T-cell (primary cell): ENCODE data around the gene PANX2. TPM values are rescaled to one million over a fixed set of nuclear protein-coding genes. Genes with fewer than 3 reads are reported as not detected.

Experiments used
- ATAC-seq, 4 experiments: fragments of 200-7000 bp in 3 of 4; fragments of 150-1000 bp in 1 of 4; cut with Tn5 transposase; replicated peaks in 1 of 4; 1 replicate in 3 of 4; 2 replicates in 1 of 4; pipeline ENCODE4 v1.10.0; 2021; ENCODE audit warnings: moderate library complexity in 3 of 4, mild to moderate bottlenecking in 2 of 4, moderate number of reproducible peaks in 1 of 4
- CTCF ChIA-PET, 2 donors: fragments of 300-600 bp; sonication (Branson Sonifier 250); formaldehyde crosslinking; loops; one replicate each; lab custom pipeline; 2022; ENCODE audit warnings: antibody characterized with exemption in 2 of 2; lab: Charles Lee
- POLR2A ChIA-PET, 2 donors: fragments of 300-600 bp; sonication (Branson Sonifier 250); formaldehyde crosslinking; loops; one replicate each; lab custom pipeline; 2022; ENCODE audit warnings: antibody characterized with exemption in 2 of 2; lab: Charles Lee
- DNase-seq, 35 experiments: peaks; one replicate each; pipeline versions ENCODE4 v3.0.0 to v3.0.0-alpha.2; 2013 to 2023
- H3K27ac ChIP-seq: one replicate; pipeline ENCODE4 v1.5.1; 2013; ENCODE audit warnings: low read length
- H3K27me3 ChIP-seq, 2 experiments: replicated peaks in 1 of 2; 1 replicate in 1 of 2; 2 replicates in 1 of 2; pipeline versions ENCODE4 v1.6.1 to v1.7.0; 2013; ENCODE audit warnings: low read length in 1 of 2, mixed read lengths in 1 of 2; ENCODE audit not compliant: control insufficient read depth in 2 of 2, insufficient read depth in 2 of 2; ENCODE audit errors: extremely low read depth in 1 of 2
- H3K36me3 ChIP-seq, 2 donors: 1 replicate in 1 of 2; 2 replicates in 1 of 2; pipeline versions ENCODE4 v1.6.1 to v1.7.0; 2013; ENCODE audit warnings: low read length in 1 of 2; ENCODE audit not compliant: control insufficient read depth in 2 of 2, insufficient read depth in 1 of 2; ENCODE audit errors: extremely low read depth in 1 of 2
- H3K4me1 ChIP-seq, 2 experiments: 1 replicate in 1 of 2; 2 replicates in 1 of 2; pipeline versions ENCODE4 v1.6.1 to v1.7.0; 2013; ENCODE audit warnings: low read length in 2 of 2, mixed read lengths in 1 of 2; ENCODE audit not compliant: insufficient read depth in 2 of 2, control insufficient read depth in 1 of 2; ENCODE audit errors: extremely low read depth in 1 of 2
- H3K4me3 ChIP-seq, 2 donors: 1 replicate in 1 of 2; 2 replicates in 1 of 2; pipeline versions ENCODE4 v1.5.1 to v1.7.0; 2013; ENCODE audit warnings: mild to moderate bottlenecking in 2 of 2, low read length in 1 of 2, moderate library complexity in 1 of 2; ENCODE audit not compliant: control insufficient read depth in 1 of 2; ENCODE audit errors: extremely low read depth in 1 of 2
- H3K9me3 ChIP-seq: 2 replicates; pipeline ENCODE4 v1.7.0; 2013
- H3K27ac Mint-ChIP-seq, 2 donors: one replicate each; pipeline ENCODE4 v1.8.0; 2020 to 2021; ENCODE audit warnings: mild to moderate bottlenecking in 2 of 2, mixed read lengths in 2 of 2
- H3K27me3 Mint-ChIP-seq, 2 donors: one replicate each; pipeline ENCODE4 v1.8.0; 2021 to 2022; ENCODE audit warnings: mixed read lengths in 2 of 2
- H3K36me3 Mint-ChIP-seq: one replicate; pipeline ENCODE4 v1.8.0; 2021; ENCODE audit warnings: mixed read lengths
- H3K4me1 Mint-ChIP-seq, 3 donors: one replicate each; pipeline ENCODE4 v1.8.0; 2020 to 2022; ENCODE audit warnings: mixed read lengths in 3 of 3, mild to moderate bottlenecking in 1 of 3
- H3K4me3 Mint-ChIP-seq, 3 donors: one replicate each; pipeline ENCODE4 v1.8.0; 2020 to 2022; ENCODE audit warnings: mild to moderate bottlenecking in 3 of 3, mixed read lengths in 3 of 3, moderate library complexity in 3 of 3
- H3K9me3 Mint-ChIP-seq, 3 donors: one replicate each; pipeline ENCODE4 v1.8.0; 2020 to 2022; ENCODE audit warnings: mixed read lengths in 3 of 3
- WGBS: methylation state at CpG from one replicate; pipeline ENCODE4 v1.1.5; 2013; ENCODE audit warnings: missing lambda C conversion rate; ENCODE audit not compliant: insufficient coverage; 5-methylcytosine and 5-hydroxymethylcytosine counted together
- total RNA-seq, 35 experiments: library from RNA in 6 of 35; stranded (reverse) in 6 of 35; fragments of 120-200 nt in 1 of 35; gene quantifications; one replicate each; pipeline versions ENCODE4 v1.2.1 to v1.2.4 and lab custom pipeline; 2013 to 2026

The PANX2 gene
- total RNA-seq, 5 donors from 2014 or later (not counting 1 experiment from before 2014, with no cell fraction given), result 0.16 to 0.32 (median 0.26) TPM; not detected in 2

GRCh38 chr22:50218153-50218995 lies 47.8 kb downstream of the PANX2 start:
- ChIA-PET CTCF (interaction anchor here in 1 of 2 donors (0.6 kb wide), 1 partner anchor 13 kb away, joined by 6 read pairs; no protein-coding TSS in a partner anchor), POLR2A (no interaction called here)
- Histone ChIP-seq H3K27ac (no peak overlapping the region), H3K27me3 (no peaks in the 10 kb centered on the region), H3K36me3 (peaks cover 32 to 71% of the 10 kb centered on the region in 2 donors), H3K9me3 (no peaks in the 10 kb centered on the region), H3K4me3 (no peak overlapping the region), H3K4me1 (no peaks in the 10 kb centered on the region)
- DNase-seq, result no peak
- no peak overlapping the region for H3K27ac Mint-ChIP-seq
- peak in 2 of 4 experiments; percentile 12 to 14 for ATAC-seq
- H3K4me3 Mint-ChIP-seq, result no peak overlapping the region
- no peaks in the 10 kb centered on the region for H3K9me3 Mint-ChIP-seq
- H3K4me1 Mint-ChIP-seq, result peaks cover 4 to 8% (median 8%) of the 10 kb centered on the region in 3 donors
- 92% methylated on average over 40 of the region's 43 CpGs for WGBS
- peaks cover 32% of the 10 kb centered on the region for H3K36me3 Mint-ChIP-seq
- no peaks in the 10 kb centered on the region for H3K27me3 Mint-ChIP-seq

GRCh38 chr22:50218996-50219727 lies 48.6 kb downstream of the PANX2 start:
- no peak overlapping the region for H3K27ac ChIP-seq
- peaks cover 0 to 8% (median 4%) of the 10 kb centered on the region in 3 donors for H3K4me1 Mint-ChIP-seq
- H3K27me3 Mint-ChIP-seq, result no peaks in the 10 kb centered on the region
- H3K9me3 ChIP-seq, result no peaks in the 10 kb centered on the region
- H3K27me3 ChIP-seq, result no peaks in the 10 kb centered on the region
- peaks cover 33% of the 10 kb centered on the region for H3K36me3 Mint-ChIP-seq
- H3K4me1 ChIP-seq, result no peaks in the 10 kb centered on the region
- no peak overlapping the region for H3K4me3 ChIP-seq
- ChIA-PET CTCF (interaction anchor here in 1 of 2 donors (0.6 kb wide), 1 partner anchor 14 kb away, joined by 6 read pairs; no protein-coding TSS in a partner anchor), POLR2A (no interaction called here)
- DNase-seq (no peak), ATAC-seq (peak in 1 of 4 experiments; percentile 26)
- H3K27ac Mint-ChIP-seq, result no peak overlapping the region
- WGBS, result 87% methylated on average over 42 of the region's 42 CpGs
- H3K36me3 ChIP-seq, result peaks cover 37 to 78% of the 10 kb centered on the region in 2 donors
- H3K9me3 Mint-ChIP-seq, result no peaks in the 10 kb centered on the region
- no peak overlapping the region for H3K4me3 Mint-ChIP-seq

- Mint-ChIP-seq H3K27ac (no peak overlapping the region), H3K27me3 (no peaks in the 10 kb centered on the region), H3K36me3 (peaks cover 31% of the 10 kb centered on the region), H3K4me3 (no peak overlapping the region), H3K4me1 (peaks cover 0 to 2% (median under 1%) of the 10 kb centered on the region in 3 donors), H3K9me3 (no peaks in the 10 kb centered on the region)
- 95% methylated on average over 20 of the region's 25 CpGs for WGBS
- peaks cover 41 to 79% of the 10 kb centered on the region in 2 donors for H3K36me3 ChIP-seq
- ChIA-PET POLR2A (no interaction called here), CTCF (no interaction called here)
- DNase-seq, result no peak
- no peak overlapping the region for H3K27ac ChIP-seq
- no peaks in the 10 kb centered on the region for H3K4me1 ChIP-seq
- ATAC-seq, result no peak
- H3K9me3 ChIP-seq, result no peaks in the 10 kb centered on the region
- no peak overlapping the region for H3K4me3 ChIP-seq
- no peaks in the 10 kb centered on the region for H3K27me3 ChIP-seq
These were observed 49.5 kb downstream of the PANX2 start for GRCh38 chr22:50219800-50220602.

- ChIA-PET POLR2A (no interaction called here), CTCF (no interaction called here)
- H3K4me3 Mint-ChIP-seq, result no peak overlapping the region
- Histone ChIP-seq H3K4me1 (no peaks in the 10 kb centered on the region), H3K4me3 (no peak overlapping the region), H3K27ac (no peak overlapping the region), H3K9me3 (no peaks in the 10 kb centered on the region), H3K36me3 (peaks cover 41 to 81% of the 10 kb centered on the region in 2 donors), H3K27me3 (no peaks in the 10 kb centered on the region)
- DNase-seq (no peak), ATAC-seq (no peak)
- no peaks in the 10 kb centered on the region for H3K27me3 Mint-ChIP-seq
- no peaks in the 10 kb centered on the region for H3K4me1 Mint-ChIP-seq
- no peaks in the 10 kb centered on the region for H3K9me3 Mint-ChIP-seq
- H3K27ac Mint-ChIP-seq, result no peak overlapping the region
- H3K36me3 Mint-ChIP-seq, result peaks cover 32% of the 10 kb centered on the region
- WGBS, result 93% methylated on average over 34 of the region's 45 CpGs
These were observed 50.3 kb downstream of the PANX2 start for GRCh38 chr22:50220603-50221409.

- no peaks in the 10 kb centered on the region for H3K27me3 Mint-ChIP-seq
- Histone ChIP-seq H3K27me3 (no peaks in the 10 kb centered on the region), H3K36me3 (peaks cover 40 to 79% of the 10 kb centered on the region in 2 donors), H3K27ac (no peak overlapping the region), H3K4me1 (no peaks in the 10 kb centered on the region), H3K4me3 (no peak overlapping the region), H3K9me3 (no peaks in the 10 kb centered on the region)
- DNase-seq, result peak in 1 of 35 experiments; percentile 21
- H3K4me1 Mint-ChIP-seq, result no peaks in the 10 kb centered on the region
- no peaks in the 10 kb centered on the region for H3K9me3 Mint-ChIP-seq
- ATAC-seq, result no peak
- no peak overlapping the region for H3K4me3 Mint-ChIP-seq
- peaks cover 31% of the 10 kb centered on the region for H3K36me3 Mint-ChIP-seq
- H3K27ac Mint-ChIP-seq, result no peak overlapping the region
- POLR2A ChIA-PET, result no interaction called here
- CTCF ChIA-PET, result no interaction called here
- 95% methylated on average over 16 of the region's 19 CpGs for WGBS
These were observed 51.1 kb downstream of the PANX2 start for GRCh38 chr22:50221410-50222300.
